Breast epithelium (tissue), 3 donors: ENCODE data around the gene EIF3A.

Experiments
- POLR2A ChIP-seq: fragments of 450-650 bp; IDR thresholded peaks from one replicate; pipeline ENCODE4 v1.6.1; 2016; ENCODE audit warnings: antibody characterized with exemption, mild to moderate bottlenecking, moderate library complexity
- POLR2AphosphoS5 ChIP-seq, 3 donors: sonication (generic); formaldehyde crosslinking; IDR thresholded peaks; one replicate each; pipeline ENCODE4 v1.6.1; 2017; ENCODE audit warnings: antibody characterized with exemption in 3 of 3
- TF ChIP-seq, protein P1 (sequence below), 3 donors: fragments of 450-650 bp; IDR thresholded peaks; one replicate each; pipeline ENCODE4 v1.5.1; 2016 to 2017; ENCODE audit warnings: antibody characterized with exemption in 3 of 3, mild to moderate bottlenecking in 3 of 3, moderate library complexity in 3 of 3

GRCh38 chr10:119098576-119098975 is 18.0 kb upstream of the EIF3A start:
- TF ChIP-seq, protein P1, sequence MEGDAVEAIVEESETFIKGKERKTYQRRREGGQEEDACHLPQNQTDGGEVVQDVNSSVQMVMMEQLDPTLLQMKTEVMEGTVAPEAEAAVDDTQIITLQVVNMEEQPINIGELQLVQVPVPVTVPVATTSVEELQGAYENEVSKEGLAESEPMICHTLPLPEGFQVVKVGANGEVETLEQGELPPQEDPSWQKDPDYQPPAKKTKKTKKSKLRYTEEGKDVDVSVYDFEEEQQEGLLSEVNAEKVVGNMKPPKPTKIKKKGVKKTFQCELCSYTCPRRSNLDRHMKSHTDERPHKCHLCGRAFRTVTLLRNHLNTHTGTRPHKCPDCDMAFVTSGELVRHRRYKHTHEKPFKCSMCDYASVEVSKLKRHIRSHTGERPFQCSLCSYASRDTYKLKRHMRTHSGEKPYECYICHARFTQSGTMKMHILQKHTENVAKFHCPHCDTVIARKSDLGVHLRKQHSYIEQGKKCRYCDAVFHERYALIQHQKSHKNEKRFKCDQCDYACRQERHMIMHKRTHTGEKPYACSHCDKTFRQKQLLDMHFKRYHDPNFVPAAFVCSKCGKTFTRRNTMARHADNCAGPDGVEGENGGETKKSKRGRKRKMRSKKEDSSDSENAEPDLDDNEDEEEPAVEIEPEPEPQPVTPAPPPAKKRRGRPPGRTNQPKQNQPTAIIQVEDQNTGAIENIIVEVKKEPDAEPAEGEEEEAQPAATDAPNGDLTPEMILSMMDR (IDR thresholded peaks at IDR 0.05): no peak
- no peak for TF ChIP-seq POLR2AphosphoS5 (IDR thresholded peaks at IDR 0.05)
- no peak for TF ChIP-seq POLR2A
